ENCODE data around the gene TEAD1. TPM values are rescaled to one million over a fixed set of nuclear protein-coding genes. Genes with fewer than 3 reads are reported as not detected.

The TEAD1 gene
- polyA plus RNA-seq, 1 donor (not counting 4 experiments of a cell fraction or from before 2014, with no cell fraction given) = 32.7 TPM

- no peak overlapping the region for H3K4me2 ChIP-seq (ENCODE audit: control insufficient read depth, extremely low read depth, insufficient read depth, low read depth, low read length)
- FAIRE-seq (no peak), DNase-seq (ENCODE audit: low read depth, low spot score) (no peak)
- H3K79me2 ChIP-seq (ENCODE audit: control insufficient read depth, insufficient read depth, low read length) = peaks cover 93% of the 10 kb centered on the region
- H2AFZ ChIP-seq (ENCODE audit: control insufficient read depth, low read length) = no peak overlapping the region
- H4K20me1 ChIP-seq (ENCODE audit: control insufficient read depth, extremely low read depth, insufficient read depth, low read length) = peaks cover 25% of the 10 kb centered on the region
- H3K27ac ChIP-seq (ENCODE audit: control insufficient read depth, insufficient read depth, low read length) = no peak overlapping the region
- dilution Hi-C loops (cut with MboI; ENCODE audit: extremely low pct_ligation_motif_present, low sequenced_read_pairs) = no loop called here
- H3K9me1 ChIP-seq (ENCODE audit: control insufficient read depth, extremely low read depth, insufficient read depth, low read length) = peaks cover 6% of the 10 kb centered on the region
- H3K9ac ChIP-seq (ENCODE audit: control insufficient read depth, extremely low read depth, insufficient read depth, low read length) = no peak overlapping the region
- no peaks in the 10 kb centered on the region for H3K9me3 ChIP-seq (ENCODE audit: control insufficient read depth, low read depth, low read length)
- no peak for TF ChIP-seq EZH2 (IDR thresholded peaks at IDR 0.05; ENCODE audit: low read length)
- no peak for TF ChIP-seq CTCF (optimal IDR thresholded peaks at IDR 0.05 in 1 of 3, IDR thresholded peaks at IDR 0.05 in 1 of 3, conservative IDR thresholded peaks at IDR 0.05 in 1 of 3; ENCODE audit: extremely low read depth in 1 of 3, insufficient read depth in 2 of 3, low read length in 3 of 3)
- H3K4me1 ChIP-seq (ENCODE audit: control insufficient read depth, extremely low read depth, insufficient read depth, low read length) = peaks cover 17% of the 10 kb centered on the region
- H3K36me3 ChIP-seq (ENCODE audit: control insufficient read depth in 2 of 2, extremely low read depth in 1 of 2, insufficient read depth in 2 of 2, low read length in 2 of 2) = no peaks in the 10 kb centered on the region
- H3K27me3 ChIP-seq (ENCODE audit: control insufficient read depth, extremely low read depth, insufficient read depth, low read length) = no peaks in the 10 kb centered on the region
- no peak overlapping the region for H3K4me3 ChIP-seq (ENCODE audit: control insufficient read depth in 2 of 3, extremely low read depth in 1 of 3, insufficient read depth in 2 of 3, low read depth in 1 of 3, low read length in 3 of 3)
Measured at GRCh38 chr11:12743834-12744449, 69.7 kb downstream of the TEAD1 start.

GRCh38 chr11:12744826-12745502 lies 70.7 kb downstream of the TEAD1 start:
- dilution Hi-C loops (cut with MboI; ENCODE audit: extremely low pct_ligation_motif_present, low sequenced_read_pairs) = no loop called here
- no peak for DNase-seq (ENCODE audit: low read depth, low spot score)
- Histone ChIP-seq H3K4me3 (ENCODE audit: control insufficient read depth in 2 of 3, extremely low read depth in 1 of 3, insufficient read depth in 2 of 3, low read depth in 1 of 3, low read length in 3 of 3) (no peak overlapping the region), H3K79me2 (ENCODE audit: control insufficient read depth, insufficient read depth, low read length) (peaks cover 93% of the 10 kb centered on the region), H3K9me1 (ENCODE audit: control insufficient read depth, extremely low read depth, insufficient read depth, low read length) (peaks cover 6% of the 10 kb centered on the region), H2AFZ (ENCODE audit: control insufficient read depth, low read length) (no peak overlapping the region), H3K9ac (ENCODE audit: control insufficient read depth, extremely low read depth, insufficient read depth, low read length) (no peak overlapping the region), H3K4me1 (ENCODE audit: control insufficient read depth, extremely low read depth, insufficient read depth, low read length) (peaks cover 21% of the 10 kb centered on the region), H3K9me3 (ENCODE audit: control insufficient read depth, low read depth, low read length) (no peaks in the 10 kb centered on the region), H3K27me3 (ENCODE audit: control insufficient read depth, extremely low read depth, insufficient read depth, low read length) (no peaks in the 10 kb centered on the region), H3K36me3 (ENCODE audit: control insufficient read depth in 2 of 2, extremely low read depth in 1 of 2, insufficient read depth in 2 of 2, low read length in 2 of 2) (no peaks in the 10 kb centered on the region), H3K27ac (ENCODE audit: control insufficient read depth, insufficient read depth, low read length) (no peak overlapping the region), H4K20me1 (ENCODE audit: control insufficient read depth, extremely low read depth, insufficient read depth, low read length) (peaks cover 32% of the 10 kb centered on the region), H3K4me2 (ENCODE audit: control insufficient read depth, extremely low read depth, insufficient read depth, low read depth, low read length) (no peak overlapping the region)
- FAIRE-seq = no peak
- TF ChIP-seq CTCF (optimal IDR thresholded peaks at IDR 0.05 in 1 of 3, IDR thresholded peaks at IDR 0.05 in 1 of 3, conservative IDR thresholded peaks at IDR 0.05 in 1 of 3; ENCODE audit: extremely low read depth in 1 of 3, insufficient read depth in 2 of 3, low read length in 3 of 3) (no peak), EZH2 (IDR thresholded peaks at IDR 0.05; ENCODE audit: low read length) (no peak)
